ENCODE results near the gene TGM2. TPM values are rescaled to one million over a fixed set of nuclear protein-coding genes. Genes with fewer than 3 reads are reported as not detected.

TGM2 gene
- polyA plus RNA-seq (ENCODE audit: low read depth in 6 of 6), result under 1 TPM in 2 of 6 donors, not detected in 4; 0.21 to 0.29 TPM

- H3K36me3 Mint-ChIP-seq, result no peaks in the 10 kb centered on the region
- ATAC-seq (ENCODE audit: low read depth in 2 of 2) (peak; percentile 84 to 87), DNase-seq (peak; percentile 52)
- peak within 1 kb of the TSS in 4 of 6 donors; percentile 24 to 64 (median 60) for H3K27ac Mint-ChIP-seq
- H3K4me1 Mint-ChIP-seq, result peaks cover 15 to 24% (median 15%) of the 10 kb centered on the region in 3 donors
- H3K9me3 Mint-ChIP-seq, result peaks cover 0 to 1% (median 0%) of the 10 kb centered on the region in 7 donors
- peaks cover 12 to 39% (median 18%) of the 10 kb centered on the region in 3 donors for H3K27me3 Mint-ChIP-seq
- peak within 1 kb of the TSS in 5 of 8 donors; percentile 43 to 65 (median 57) for H3K4me3 Mint-ChIP-seq
These were observed at the start of gene TGM2 for GRCh38 chr20:38165089-38165965. TGM2 (minus strand) TSS chr20:38165270; CDS start chr20:38165198, 72 bp downstream.

DNA sequence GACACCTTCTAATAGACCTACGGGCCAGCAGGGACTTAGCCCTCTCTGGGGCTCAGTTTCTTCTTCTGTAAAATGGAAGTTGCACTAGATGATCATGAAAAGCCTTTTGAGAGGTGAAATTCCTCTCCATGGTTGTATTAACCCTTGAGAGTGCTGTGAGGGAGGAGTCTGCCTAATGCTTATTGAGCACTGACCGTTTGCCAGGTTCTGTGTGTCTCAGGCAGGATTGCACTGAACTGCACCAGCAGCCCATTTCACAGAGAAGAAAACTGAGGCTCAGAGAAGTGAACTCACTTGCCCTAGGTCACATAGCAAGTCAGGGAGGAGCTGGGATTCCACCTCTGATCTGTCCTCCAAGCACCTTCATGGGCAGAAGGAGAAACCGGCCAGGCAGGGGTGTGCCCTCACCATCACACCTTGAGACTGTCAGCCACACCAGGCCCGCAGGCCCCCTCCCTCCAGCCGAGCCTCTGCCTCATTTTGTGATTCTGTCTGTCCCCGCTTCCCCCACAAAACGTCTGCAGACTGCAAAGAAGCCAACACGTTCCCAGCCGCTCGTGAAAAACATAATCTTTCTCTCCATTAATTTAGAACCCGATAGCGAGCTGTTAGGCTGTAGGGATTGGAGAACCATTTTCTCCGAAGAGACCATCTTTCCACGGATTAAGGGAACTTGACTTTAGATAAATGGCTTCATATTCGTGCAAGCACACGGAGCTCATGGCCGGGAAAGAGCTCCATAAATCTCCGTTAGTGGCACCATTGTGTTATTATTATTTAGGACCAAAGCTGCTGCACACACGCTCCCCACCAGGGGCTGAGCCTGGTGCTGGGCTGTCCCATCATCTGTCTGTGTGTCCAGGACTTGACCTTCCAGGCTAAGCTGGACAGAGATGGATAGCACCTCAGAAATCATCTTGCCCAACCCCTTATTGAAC, 49.5 kb upstream of the TGM2 start:
- Mint-ChIP-seq H3K27ac (no peak overlapping the region), H3K4me3 (no peak overlapping the region), H3K36me3 (no peaks in the 10 kb centered on the region), H3K9me3 (no peaks in the 10 kb centered on the region), H3K4me1 (peaks cover 0 to 5% (median 0%) of the 10 kb centered on the region in 3 donors), H3K27me3 (peaks cover 13 to 41% (median 22%) of the 10 kb centered on the region in 3 donors)
- ATAC-seq (ENCODE audit: low read depth in 2 of 2) (no peak), DNase-seq (no peak)

GRCh38 chr20:38213607-38213940, 48.5 kb upstream of the TGM2 start:
- Mint-ChIP-seq H3K36me3 (no peaks in the 10 kb centered on the region), H3K4me3 (no peak overlapping the region), H3K27me3 (peaks cover 18 to 47% (median 26%) of the 10 kb centered on the region in 3 donors), H3K27ac (no peak overlapping the region), H3K4me1 (peaks cover 0 to 5% (median 0%) of the 10 kb centered on the region in 3 donors), H3K9me3 (no peaks in the 10 kb centered on the region)
- ATAC-seq (ENCODE audit: low read depth in 2 of 2) (no peak), DNase-seq (no peak)

GRCh38 chr20:38212806-38213606, 47.9 kb upstream of the TGM2 start:
- Mint-ChIP-seq H3K27me3 (peaks cover 23 to 49% (median 30%) of the 10 kb centered on the region in 3 donors), H3K36me3 (no peaks in the 10 kb centered on the region), H3K4me1 (peaks cover 0 to 5% (median 0%) of the 10 kb centered on the region in 3 donors), H3K9me3 (no peaks in the 10 kb centered on the region), H3K27ac (no peak overlapping the region), H3K4me3 (no peak overlapping the region)
- no peak for ATAC-seq (ENCODE audit: low read depth in 2 of 2)
- no peak for DNase-seq

GRCh38 chr20:38211200-38212097, 46.4 kb upstream of the TGM2 start:
- Mint-ChIP-seq H3K27ac (peak overlapping the region in 1 of 6 donors; percentile 37), H3K27me3 (peaks cover 23 to 47% (median 30%) of the 10 kb centered on the region in 3 donors), H3K4me1 (peaks cover 0 to 5% (median 0%) of the 10 kb centered on the region in 3 donors), H3K36me3 (no peaks in the 10 kb centered on the region), H3K4me3 (no peak overlapping the region), H3K9me3 (no peaks in the 10 kb centered on the region)
- DNase-seq (no peak), ATAC-seq (ENCODE audit: low read depth in 2 of 2) (no peak)

- Mint-ChIP-seq H3K4me1 (peaks cover 0 to 5% (median 0%) of the 10 kb centered on the region in 3 donors), H3K36me3 (no peaks in the 10 kb centered on the region), H3K9me3 (no peaks in the 10 kb centered on the region), H3K27ac (no peak overlapping the region), H3K27me3 (peaks cover 20 to 47% (median 30%) of the 10 kb centered on the region in 3 donors), H3K4me3 (no peak overlapping the region)
- DNase-seq (no peak), ATAC-seq (ENCODE audit: low read depth in 2 of 2) (no peak)
These were observed 45.7 kb upstream of the TGM2 start for GRCh38 chr20:38210741-38211140.

- H3K27ac Mint-ChIP-seq, result peak overlapping the region in 1 of 6 donors; percentile 60
- H3K36me3 Mint-ChIP-seq, result no peaks in the 10 kb centered on the region
- peaks cover 0 to 5% (median 0%) of the 10 kb centered on the region in 3 donors for H3K4me1 Mint-ChIP-seq
- DNase-seq (no peak), ATAC-seq (ENCODE audit: low read depth in 2 of 2) (no peak)
- H3K9me3 Mint-ChIP-seq, result no peaks in the 10 kb centered on the region
- H3K27me3 Mint-ChIP-seq, result peaks cover 19 to 41% (median 23%) of the 10 kb centered on the region in 3 donors
- no peak overlapping the region for H3K4me3 Mint-ChIP-seq
These were observed 44.8 kb upstream of the TGM2 start for GRCh38 chr20:38209736-38210405.

DNA sequence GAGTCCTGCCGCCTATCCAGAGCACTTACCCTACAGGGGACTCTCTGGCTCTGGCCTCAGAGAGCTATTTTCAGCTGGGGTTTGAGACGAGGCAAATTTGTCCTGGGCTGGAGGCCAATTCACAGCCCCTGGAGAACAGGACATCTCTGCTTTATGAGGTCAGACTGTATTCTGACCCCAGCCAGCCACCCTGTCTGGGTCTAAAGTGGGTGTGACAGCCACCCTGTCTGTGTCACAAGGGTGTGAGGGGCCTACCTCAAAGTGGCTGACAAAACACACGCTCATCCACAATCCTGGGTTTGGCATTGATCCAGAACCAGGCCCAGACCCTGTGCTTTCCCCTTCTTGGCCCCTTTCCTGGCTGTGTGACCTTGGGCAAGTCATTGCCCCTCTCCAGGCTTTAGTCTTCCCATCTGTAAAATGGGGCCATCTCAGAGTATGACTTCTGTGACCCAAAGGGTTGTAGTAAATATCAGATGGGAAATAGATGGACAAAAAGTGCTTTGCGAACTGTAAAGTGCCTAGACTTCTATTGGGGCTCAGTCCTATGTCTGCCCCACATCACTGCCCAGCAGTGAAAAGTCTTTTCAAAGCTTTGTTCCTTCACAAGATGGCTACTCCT, 44.1 kb upstream of the TGM2 start:
- H3K36me3 Mint-ChIP-seq, result no peaks in the 10 kb centered on the region
- no peak overlapping the region for H3K27ac Mint-ChIP-seq
- no peaks in the 10 kb centered on the region for H3K9me3 Mint-ChIP-seq
- ATAC-seq (ENCODE audit: low read depth in 2 of 2) (no peak), DNase-seq (no peak)
- H3K4me3 Mint-ChIP-seq, result peak overlapping the region in 1 of 8 donors; percentile 48
- H3K27me3 Mint-ChIP-seq, result peaks cover 16 to 35% (median 16%) of the 10 kb centered on the region in 3 donors
- H3K4me1 Mint-ChIP-seq, result peaks cover 0 to 5% (median 0%) of the 10 kb centered on the region in 3 donors

- Mint-ChIP-seq H3K27ac (no peak overlapping the region), H3K9me3 (no peaks in the 10 kb centered on the region), H3K36me3 (no peaks in the 10 kb centered on the region), H3K4me3 (no peak overlapping the region), H3K27me3 (peaks cover 12 to 28% (median 16%) of the 10 kb centered on the region in 3 donors), H3K4me1 (peaks cover 0 to under 1% (median 0%) of the 10 kb centered on the region in 3 donors)
- no peak for DNase-seq
- no peak for ATAC-seq (ENCODE audit: low read depth in 2 of 2)
These were observed 43.5 kb upstream of the TGM2 start for GRCh38 chr20:38208523-38208922.

- Mint-ChIP-seq H3K4me3 (no peak overlapping the region), H3K4me1 (no peaks in the 10 kb centered on the region), H3K36me3 (no peaks in the 10 kb centered on the region), H3K27ac (no peak overlapping the region), H3K27me3 (peaks cover 12 to 28% (median 16%) of the 10 kb centered on the region in 3 donors), H3K9me3 (no peaks in the 10 kb centered on the region)
- ATAC-seq (ENCODE audit: low read depth in 2 of 2), result no peak
- DNase-seq, result no peak
These were observed 43.0 kb upstream of the TGM2 start for GRCh38 chr20:38208088-38208487.

DNA sequence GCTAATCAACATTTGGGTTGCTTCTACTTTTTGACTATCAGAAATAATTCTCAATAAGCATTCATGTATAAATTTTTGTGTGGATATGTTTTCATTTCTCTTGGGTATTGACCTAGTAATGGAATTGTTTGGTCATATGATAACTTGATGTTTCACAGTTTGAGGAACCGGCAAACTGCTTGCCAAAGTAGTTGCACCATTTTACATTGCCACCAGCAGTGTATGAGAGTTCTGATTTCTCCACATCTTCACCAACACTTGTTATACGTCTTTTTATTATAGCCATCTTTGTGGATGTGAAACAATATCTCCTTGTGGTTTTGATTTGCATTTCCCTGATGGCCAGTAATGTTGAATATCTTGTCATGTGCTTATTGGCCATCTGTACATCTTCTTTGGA, 42.6 kb upstream of the TGM2 start:
- peaks cover 12 to 28% (median 16%) of the 10 kb centered on the region in 3 donors for H3K27me3 Mint-ChIP-seq
- ATAC-seq (ENCODE audit: low read depth in 2 of 2) (no peak), DNase-seq (no peak)
- no peak overlapping the region for H3K27ac Mint-ChIP-seq
- no peaks in the 10 kb centered on the region for H3K36me3 Mint-ChIP-seq
- no peaks in the 10 kb centered on the region for H3K9me3 Mint-ChIP-seq
- H3K4me3 Mint-ChIP-seq, result no peak overlapping the region
- H3K4me1 Mint-ChIP-seq, result no peaks in the 10 kb centered on the region
